Immature natural killer cell (primary cell): ENCODE measurements around the gene DCHS2. TPM values are rescaled to one million over a fixed set of nuclear protein-coding genes. Genes with fewer than 3 reads are reported as not detected.

Experiments
- DNase-seq, 3 donors: peaks; one replicate each; pipeline ENCODE4 v3.0.0; 2022; ENCODE audit warnings: mixed read lengths in 1 of 3
- H3K27ac Mint-ChIP-seq, 6 donors: one replicate each; pipeline ENCODE4 v1.8.0; 2020; ENCODE audit warnings: mixed read lengths in 6 of 6, mild to moderate bottlenecking in 5 of 6, inconsistent platforms in 4 of 6, moderate library complexity in 3 of 6
- H3K27me3 Mint-ChIP-seq, 3 donors: one replicate each; pipeline ENCODE4 v1.8.0; 2020 to 2021; ENCODE audit warnings: low read depth in 3 of 3, mild to moderate bottlenecking in 3 of 3, mixed read lengths in 3 of 3, moderate library complexity in 3 of 3, inconsistent platforms in 1 of 3
- H3K36me3 Mint-ChIP-seq, 3 donors: one replicate each; pipeline ENCODE4 v1.8.0; 2020; ENCODE audit warnings: mixed read lengths in 3 of 3, inconsistent platforms in 2 of 3, mild to moderate bottlenecking in 2 of 3
- H3K4me1 Mint-ChIP-seq, 2 donors: one replicate each; pipeline ENCODE4 v1.8.0; 2020; ENCODE audit warnings: inconsistent platforms in 2 of 2, mild to moderate bottlenecking in 2 of 2, mixed read lengths in 2 of 2, moderate library complexity in 1 of 2
- H3K4me3 Mint-ChIP-seq, 5 donors: one replicate each; pipeline ENCODE4 v1.8.0; 2020; ENCODE audit warnings: mild to moderate bottlenecking in 5 of 5, mixed read lengths in 5 of 5, inconsistent platforms in 3 of 5, moderate library complexity in 3 of 5
- H3K9me3 Mint-ChIP-seq, 6 donors: one replicate each; pipeline ENCODE4 v1.8.0; 2020; ENCODE audit warnings: mild to moderate bottlenecking in 6 of 6, mixed read lengths in 6 of 6, inconsistent platforms in 4 of 6, moderate library complexity in 3 of 6
- polyA plus RNA-seq, 3 donors: library from polyadenylated mRNA; unstranded; fragments of 300-500 nt; fragmentation: Illumina TruSeq; gene quantifications; one replicate each; pipeline ENCODE4 v1.2.3, GENCODE V29; 2021

The DCHS2 gene
- polyA plus RNA-seq, 3 donors from 2014 or later, result not detected

- Mint-ChIP-seq H3K4me1 (no peaks in the 10 kb centered on the region), H3K9me3 (peaks cover 0 to 2% (median 0%) of the 10 kb centered on the region in 6 donors), H3K36me3 (no peaks in the 10 kb centered on the region), H3K27ac (no peak overlapping the region), H3K27me3 (peaks cover 0 to 13% (median 0%) of the 10 kb centered on the region in 3 donors), H3K4me3 (no peak overlapping the region)
- no peak for DNase-seq
Observed at GRCh38 chr4:154506253-154506652, 14.7 kb upstream of the DCHS2 start.

- peaks cover 0 to 2% (median 0%) of the 10 kb centered on the region in 6 donors for H3K9me3 Mint-ChIP-seq
- H3K4me1 Mint-ChIP-seq, result no peaks in the 10 kb centered on the region
- H3K27me3 Mint-ChIP-seq, result peaks cover 0 to 16% (median 2%) of the 10 kb centered on the region in 3 donors
- no peak overlapping the region for H3K27ac Mint-ChIP-seq
- no peak for DNase-seq
- H3K4me3 Mint-ChIP-seq, result no peak overlapping the region
- no peaks in the 10 kb centered on the region for H3K36me3 Mint-ChIP-seq
Observed at GRCh38 chr4:154503598-154503997, 12.0 kb upstream of the DCHS2 start.

- no peaks in the 10 kb centered on the region for H3K36me3 Mint-ChIP-seq
- H3K4me1 Mint-ChIP-seq, result no peaks in the 10 kb centered on the region
- H3K4me3 Mint-ChIP-seq, result no peak overlapping the region
- H3K9me3 Mint-ChIP-seq, result peaks cover 0 to 2% (median 0%) of the 10 kb centered on the region in 6 donors
- H3K27me3 Mint-ChIP-seq, result peaks cover 0 to 16% (median 3%) of the 10 kb centered on the region in 3 donors
- no peak for DNase-seq
- H3K27ac Mint-ChIP-seq, result no peak overlapping the region
Observed at GRCh38 chr4:154502111-154502510, 10.5 kb upstream of the DCHS2 start.

- Mint-ChIP-seq H3K27me3 (peaks cover 3 to 10% (median 4%) of the 10 kb centered on the region in 3 donors), H3K9me3 (peaks cover 0 to 2% (median 0%) of the 10 kb centered on the region in 6 donors), H3K4me1 (no peaks in the 10 kb centered on the region), H3K4me3 (no peak overlapping the region), H3K36me3 (no peaks in the 10 kb centered on the region), H3K27ac (no peak overlapping the region)
- no peak for DNase-seq
Observed at GRCh38 chr4:154497889-154498288, 6.3 kb upstream of the DCHS2 start.

GRCh38 chr4:154495867-154496266, 4.3 kb upstream of the DCHS2 start:
- Mint-ChIP-seq H3K27me3 (peaks cover 7 to 13% (median 10%) of the 10 kb centered on the region in 3 donors), H3K9me3 (peaks cover 0 to 2% (median 0%) of the 10 kb centered on the region in 6 donors), H3K27ac (no peak overlapping the region), H3K4me3 (no peak overlapping the region), H3K36me3 (no peaks in the 10 kb centered on the region), H3K4me1 (peaks cover 0 to 14% of the 10 kb centered on the region in 2 donors)
- DNase-seq, result no peak

GRCh38 chr4:154492288-154492687, 689 bp upstream of the DCHS2 start:
- H3K36me3 Mint-ChIP-seq, result no peaks in the 10 kb centered on the region
- no peak overlapping the region for H3K27ac Mint-ChIP-seq
- DNase-seq, result no peak
- H3K9me3 Mint-ChIP-seq, result peaks cover 0 to 4% (median 0%) of the 10 kb centered on the region in 6 donors
- peaks cover 6 to 16% (median 16%) of the 10 kb centered on the region in 3 donors for H3K27me3 Mint-ChIP-seq
- H3K4me3 Mint-ChIP-seq, result peak overlapping the region in 2 of 5 donors; percentile 18 to 22
- H3K4me1 Mint-ChIP-seq, result peaks cover 0 to 14% of the 10 kb centered on the region in 2 donors

GRCh38 chr4:154490583-154491340, 837 bp downstream of the DCHS2 start:
- DNase-seq, result no peak
- no peaks in the 10 kb centered on the region for H3K36me3 Mint-ChIP-seq
- no peak overlapping the region for H3K27ac Mint-ChIP-seq
- H3K4me3 Mint-ChIP-seq, result peak overlapping the region in 3 of 5 donors; percentile 27 to 48 (median 48)
- peaks cover 0 to 14% of the 10 kb centered on the region in 2 donors for H3K4me1 Mint-ChIP-seq
- peaks cover 4 to 16% (median 16%) of the 10 kb centered on the region in 3 donors for H3K27me3 Mint-ChIP-seq
- peaks cover 0 to 4% (median 0%) of the 10 kb centered on the region in 6 donors for H3K9me3 Mint-ChIP-seq

GRCh38 chr4:154490234-154490582, 1.4 kb downstream of the DCHS2 start:
- Mint-ChIP-seq H3K9me3 (peaks cover 0 to 4% (median 0%) of the 10 kb centered on the region in 6 donors), H3K36me3 (no peaks in the 10 kb centered on the region), H3K27me3 (peaks cover 4 to 16% (median 14%) of the 10 kb centered on the region in 3 donors), H3K4me1 (peaks cover 0 to 14% of the 10 kb centered on the region in 2 donors), H3K4me3 (no peak overlapping the region), H3K27ac (no peak overlapping the region)
- DNase-seq, result no peak

GRCh38 chr4:154489558-154490233, 1.9 kb downstream of the DCHS2 start:
- no peaks in the 10 kb centered on the region for H3K36me3 Mint-ChIP-seq
- peaks cover 0 to 14% of the 10 kb centered on the region in 2 donors for H3K4me1 Mint-ChIP-seq
- H3K27ac Mint-ChIP-seq, result no peak overlapping the region
- DNase-seq, result no peak
- H3K27me3 Mint-ChIP-seq, result peaks cover 4 to 16% (median 12%) of the 10 kb centered on the region in 3 donors
- peaks cover 0 to 4% (median 0%) of the 10 kb centered on the region in 6 donors for H3K9me3 Mint-ChIP-seq
- no peak overlapping the region for H3K4me3 Mint-ChIP-seq

- DNase-seq, result no peak
- H3K4me3 Mint-ChIP-seq, result no peak overlapping the region
- H3K4me1 Mint-ChIP-seq, result peaks cover 0 to 7% of the 10 kb centered on the region in 2 donors
- H3K27me3 Mint-ChIP-seq, result peaks cover 4 to 8% (median 7%) of the 10 kb centered on the region in 3 donors
- peaks cover 0 to 4% (median 0%) of the 10 kb centered on the region in 6 donors for H3K9me3 Mint-ChIP-seq
- no peaks in the 10 kb centered on the region for H3K36me3 Mint-ChIP-seq
- no peak overlapping the region for H3K27ac Mint-ChIP-seq
Observed at GRCh38 chr4:154487145-154487544, 4.5 kb downstream of the DCHS2 start.

- H3K4me1 Mint-ChIP-seq, result no peaks in the 10 kb centered on the region
- H3K36me3 Mint-ChIP-seq, result no peaks in the 10 kb centered on the region
- H3K27me3 Mint-ChIP-seq, result peaks cover 0 to 5% (median 2%) of the 10 kb centered on the region in 3 donors
- DNase-seq, result no peak
- peaks cover 0 to 4% (median 0%) of the 10 kb centered on the region in 6 donors for H3K9me3 Mint-ChIP-seq
- H3K4me3 Mint-ChIP-seq, result no peak overlapping the region
- H3K27ac Mint-ChIP-seq, result no peak overlapping the region
Observed at GRCh38 chr4:154485127-154485773, 6.3 kb downstream of the DCHS2 start.

- DNase-seq, result no peak
- Mint-ChIP-seq H3K4me3 (no peak overlapping the region), H3K36me3 (no peaks in the 10 kb centered on the region), H3K27me3 (peaks cover 2 to 6% (median 3%) of the 10 kb centered on the region in 3 donors), H3K27ac (no peak overlapping the region), H3K4me1 (no peaks in the 10 kb centered on the region), H3K9me3 (peaks cover 0 to 5% (median 0%) of the 10 kb centered on the region in 6 donors)
Observed at GRCh38 chr4:154478547-154478946, 13.1 kb downstream of the DCHS2 start.

- no peak overlapping the region for H3K4me3 Mint-ChIP-seq
- no peak overlapping the region for H3K27ac Mint-ChIP-seq
- no peaks in the 10 kb centered on the region for H3K4me1 Mint-ChIP-seq
- peaks cover 0 to 5% (median 0%) of the 10 kb centered on the region in 6 donors for H3K9me3 Mint-ChIP-seq
- H3K27me3 Mint-ChIP-seq, result peaks cover 2 to 6% (median 3%) of the 10 kb centered on the region in 3 donors
- H3K36me3 Mint-ChIP-seq, result no peaks in the 10 kb centered on the region
- DNase-seq, result no peak
Observed at GRCh38 chr4:154478128-154478527, 13.5 kb downstream of the DCHS2 start.

- Mint-ChIP-seq H3K27me3 (peaks cover 2 to 6% (median 3%) of the 10 kb centered on the region in 3 donors), H3K4me3 (no peak overlapping the region), H3K4me1 (no peaks in the 10 kb centered on the region), H3K36me3 (no peaks in the 10 kb centered on the region), H3K27ac (no peak overlapping the region), H3K9me3 (peaks cover 0 to 8% (median 0%) of the 10 kb centered on the region in 6 donors)
- DNase-seq, result no peak
Observed at GRCh38 chr4:154476232-154476631, 15.4 kb downstream of the DCHS2 start.
